Spleen (tissue), 11 donors: Measurements from ENCODE around the gene RPAP2. TPM values are rescaled to one million over a fixed set of nuclear protein-coding genes. Genes with fewer than 3 reads are reported as not detected.
"Not testable (repeated sequence)": the region's sequence is repeated elsewhere in the genome, so short reads cannot be mapped to it uniquely, and the experiment has no call there.

ENCODE experiments used
- DNase-seq: peaks from one replicate; pipeline ENCODE4 v3.0.0-alpha.2; 2020
- H3K27ac ChIP-seq, 8 donors: fragments of 200-600 bp; sonication (generic) in 7 of 8; 1 replicate in 4 of 8; 2 replicates in 4 of 8; pipeline versions ENCODE4 v1.5.0 to v1.8.0; 2016 to 2021; ENCODE audit warnings: inconsistent platforms in 4 of 8, mild to moderate bottlenecking in 4 of 8, moderate library complexity in 1 of 8
- H3K27me3 ChIP-seq, 7 donors: fragments of 200-600 bp; sonication (generic) in 6 of 7; replicated peaks in 1 of 7; 1 replicate in 4 of 7; 2 replicates in 3 of 7; pipeline versions ENCODE4 v1.5.0 to v1.8.0; 2016 to 2021; ENCODE audit warnings: inconsistent platforms in 3 of 7, mild to moderate bottlenecking in 1 of 7
- H3K36me3 ChIP-seq, 6 donors: fragments of 200-600 bp; sonication (generic) in 5 of 6; 1 replicate in 4 of 6; 2 replicates in 2 of 6; pipeline versions ENCODE4 v1.5.0 to v1.8.0; 2016 to 2021; ENCODE audit warnings: inconsistent platforms in 2 of 6
- H3K4me1 ChIP-seq, 6 donors: fragments of 200-600 bp; sonication (generic) in 5 of 6; 1 replicate in 3 of 6; 2 replicates in 3 of 6; pipeline versions ENCODE4 v1.5.0 to v1.8.0; 2016 to 2021; ENCODE audit warnings: inconsistent platforms in 3 of 6
- H3K4me3 ChIP-seq, 8 donors: fragments of 200-600 bp; sonication (generic) in 7 of 8; 1 replicate in 4 of 8; 2 replicates in 4 of 8; pipeline versions ENCODE4 v1.5.0 to v1.8.0; 2016 to 2021; ENCODE audit warnings: inconsistent platforms in 4 of 8, mild to moderate bottlenecking in 4 of 8, moderate library complexity in 2 of 8
- H3K9me3 ChIP-seq, 8 donors: fragments of 200-600 bp; sonication (generic) in 7 of 8; 1 replicate in 4 of 8; 2 replicates in 4 of 8; pipeline versions ENCODE4 v1.5.0 to v1.8.0; 2016 to 2021; ENCODE audit warnings: inconsistent platforms in 4 of 8
- POLR2A ChIP-seq, 3 donors: fragments of 450-650 bp; IDR thresholded peaks; one replicate each; pipeline ENCODE4 v1.5.1; 2017; ENCODE audit warnings: antibody characterized with exemption in 3 of 3, mild to moderate bottlenecking in 1 of 3
- POLR2AphosphoS5 ChIP-seq, 3 donors: sonication (generic); formaldehyde crosslinking; IDR thresholded peaks; one replicate each; pipeline ENCODE4 v1.5.1; 2017; ENCODE audit warnings: antibody characterized with exemption in 3 of 3
- WGBS, 5 donors: extraction: QIAGEN DNeasy Blood & Tissue Kit in 3 of 5; methylation state at CpG; one replicate each; pipeline versions ENCODE4 v1.1.5 to v1.1.7; 2013 to 2018; 5-methylcytosine and 5-hydroxymethylcytosine counted together
- intact Hi-C: fragments of 100-400 bp; cut with DNase I; formaldehyde crosslinking; loops from one replicate; pipeline ENCODE4 v1.15.0; 2023; ENCODE audit warnings: low total_unique reads
- polyA plus RNA-seq, 3 donors: library from polyadenylated mRNA; stranded (reverse); fragments of 200-250 nt; gene quantifications; one replicate each; pipeline ENCODE4 v1.2.1, GENCODE V29; 2013
- total RNA-seq, 7 donors: library from RNA; depleted of rRNA in 3 of 7; stranded (reverse); fragments of >200 nt in 3 of 7; fragmentation: NEBNext Ultra II Directional in 4 of 7; extraction: Animal tissue kit (Norgen Biotek cat#: 25700) in 4 of 7; gene quantifications; one replicate each; pipeline versions ENCODE4 v1.1.0 to v1.2.1, GENCODE V29; 2016 to 2021
- TF ChIP-seq, protein P1 (sequence below), 11 experiments: fragments of 200-600 bp in 7 of 11; fragments of 450-650 bp in 4 of 11; sonication (generic) in 4 of 11; IDR thresholded peaks in 8 of 11; conservative IDR thresholded peaks in 3 of 11; 1 replicate in 7 of 11; 2 replicates in 4 of 11; pipeline versions ENCODE4 v1.4.0 to v1.8.0; 2016 to 2021; ENCODE audit warnings: antibody characterized with exemption in 11 of 11, inconsistent platforms in 4 of 11, mild to moderate bottlenecking in 1 of 11
- donor health status: healthy with polysubstance abuse.
- donor health status: DM: no; HTN: no; CAD: no; lungs with moderate emphysema.
- donor health status: DM: no; HTN: no; CAD: no.
- donor health status: Bipolar disorder and iron deficiency.
- donor health status: healthy.
- donor health status: DM: no; HTN: no; CAD: no.
- donor health status: DM: yes; HTN: yes; CAD: no.

Gene RPAP2
- total and polyA plus RNA-seq, 10 donors: 4.4 to 31.5 (median 10.7) TPM

GRCh38 chr1:92273039-92273438, 25.8 kb upstream of the RPAP2 start:
- H3K4me1 ChIP-seq: no peaks in the 10 kb centered on the region
- WGBS, 5 donors: 79 to 97% (median 93%) methylated on average over 1 of the region's 1 CpG
- H3K9me3 ChIP-seq: no peaks in the 10 kb centered on the region

GRCh38 chr1:92274939-92275338, 23.9 kb upstream of the RPAP2 start:
- TF ChIP-seq POLR2AphosphoS5 (IDR thresholded peaks at IDR 0.05) (no peak), POLR2A (IDR thresholded peaks at IDR 0.05) (no peak)
- TF ChIP-seq, protein P1, sequence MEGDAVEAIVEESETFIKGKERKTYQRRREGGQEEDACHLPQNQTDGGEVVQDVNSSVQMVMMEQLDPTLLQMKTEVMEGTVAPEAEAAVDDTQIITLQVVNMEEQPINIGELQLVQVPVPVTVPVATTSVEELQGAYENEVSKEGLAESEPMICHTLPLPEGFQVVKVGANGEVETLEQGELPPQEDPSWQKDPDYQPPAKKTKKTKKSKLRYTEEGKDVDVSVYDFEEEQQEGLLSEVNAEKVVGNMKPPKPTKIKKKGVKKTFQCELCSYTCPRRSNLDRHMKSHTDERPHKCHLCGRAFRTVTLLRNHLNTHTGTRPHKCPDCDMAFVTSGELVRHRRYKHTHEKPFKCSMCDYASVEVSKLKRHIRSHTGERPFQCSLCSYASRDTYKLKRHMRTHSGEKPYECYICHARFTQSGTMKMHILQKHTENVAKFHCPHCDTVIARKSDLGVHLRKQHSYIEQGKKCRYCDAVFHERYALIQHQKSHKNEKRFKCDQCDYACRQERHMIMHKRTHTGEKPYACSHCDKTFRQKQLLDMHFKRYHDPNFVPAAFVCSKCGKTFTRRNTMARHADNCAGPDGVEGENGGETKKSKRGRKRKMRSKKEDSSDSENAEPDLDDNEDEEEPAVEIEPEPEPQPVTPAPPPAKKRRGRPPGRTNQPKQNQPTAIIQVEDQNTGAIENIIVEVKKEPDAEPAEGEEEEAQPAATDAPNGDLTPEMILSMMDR (IDR thresholded peaks at IDR 0.05 in 8 of 11, conservative IDR thresholded peaks at IDR 0.05 in 3 of 11): no peak
- H3K27ac ChIP-seq: no peak overlapping the region
- 88 to 97% (median 92%) methylated on average over 1 of the region's 1 CpG for WGBS, 5 donors
- intact Hi-C loops: no loop called here
- DNase-seq: no peak
- H3K4me1 ChIP-seq: no peaks in the 10 kb centered on the region
- H3K9me3 ChIP-seq: no peaks in the 10 kb centered on the region
- peaks cover 0 to 100% (median 25%) of the 10 kb centered on the region in 6 donors for H3K36me3 ChIP-seq
- no peak overlapping the region for H3K4me3 ChIP-seq
- no peaks in the 10 kb centered on the region for H3K27me3 ChIP-seq

More at GRCh38 chr1:92273039-92273438, 25.8 kb upstream of the RPAP2 start:
- no peak for DNase-seq
- peaks cover 0 to 99% (median 21%) of the 10 kb centered on the region in 6 donors for H3K36me3 ChIP-seq
- TF ChIP-seq, protein P1 (IDR thresholded peaks at IDR 0.05 in 8 of 11, conservative IDR thresholded peaks at IDR 0.05 in 3 of 11): no peak
- TF ChIP-seq POLR2A (IDR thresholded peaks at IDR 0.05) (no peak), POLR2AphosphoS5 (IDR thresholded peaks at IDR 0.05) (no peak)
- intact Hi-C loops: no loop called here
- no peak overlapping the region for H3K4me3 ChIP-seq
- H3K27ac ChIP-seq: no peak overlapping the region
- no peaks in the 10 kb centered on the region for H3K27me3 ChIP-seq

GRCh38 chr1:92276082-92276481, 22.8 kb upstream of the RPAP2 start:
- intact Hi-C loops: no loop called here
- Histone ChIP-seq H3K27me3 (no peaks in the 10 kb centered on the region), H3K4me3 (no peak overlapping the region), H3K27ac (no peak overlapping the region), H3K4me1 (no peaks in the 10 kb centered on the region), H3K36me3 (peaks cover 0 to 100% (median 29%) of the 10 kb centered on the region in 6 donors), H3K9me3 (no peaks in the 10 kb centered on the region)
- DNase-seq: no peak
- TF ChIP-seq POLR2AphosphoS5 (IDR thresholded peaks at IDR 0.05) (no peak), POLR2A (IDR thresholded peaks at IDR 0.05) (no peak)
- TF ChIP-seq, protein P1 (IDR thresholded peaks at IDR 0.05 in 8 of 11, conservative IDR thresholded peaks at IDR 0.05 in 3 of 11): no peak
- WGBS, 5 donors: 96 to 99% (median 97%) methylated on average over 3 of the region's 3 CpGs

DNA sequence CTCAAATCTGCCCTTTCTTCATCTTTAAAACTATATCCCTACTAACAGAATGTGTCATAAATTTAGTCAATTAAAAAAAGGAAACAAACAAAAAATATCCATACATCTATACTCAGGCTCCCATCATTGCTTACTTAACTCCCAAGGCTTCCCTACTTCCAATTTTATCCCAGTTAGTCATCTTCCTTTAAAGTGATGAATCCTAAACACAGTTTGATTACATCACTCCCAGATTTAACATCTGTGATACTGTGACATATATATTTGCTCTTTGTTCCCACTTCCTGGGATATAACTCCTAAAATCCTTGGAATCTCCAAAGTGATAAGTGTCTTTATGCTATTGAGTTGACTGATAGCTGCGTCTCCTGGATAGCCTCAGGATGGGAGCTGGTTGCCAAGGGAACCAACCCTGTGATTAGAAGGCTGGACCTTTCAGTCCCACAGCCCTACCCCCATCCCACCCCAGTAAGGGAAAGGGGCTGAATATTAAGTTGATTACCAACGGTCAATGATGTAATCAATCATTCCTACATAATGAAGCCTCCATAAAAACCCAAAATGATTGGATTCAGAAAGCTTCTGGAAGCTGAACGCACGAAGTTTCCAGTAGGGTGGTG, 21.6 kb upstream of the RPAP2 start:
- H3K27me3 ChIP-seq: no peaks in the 10 kb centered on the region
- H3K9me3 ChIP-seq: no peaks in the 10 kb centered on the region
- intact Hi-C loops: no loop called here
- H3K36me3 ChIP-seq: peaks cover 0 to 100% (median 24%) of the 10 kb centered on the region in 6 donors
- no peaks in the 10 kb centered on the region for H3K4me1 ChIP-seq
- 95 to 100% (median 96%) methylated on average over 3 to 4 of the region's 4 CpGs for WGBS, 5 donors
- TF ChIP-seq POLR2A (IDR thresholded peaks at IDR 0.05): no peak
- TF ChIP-seq, protein P1 (IDR thresholded peaks at IDR 0.05 in 8 of 11, conservative IDR thresholded peaks at IDR 0.05 in 3 of 11): no peak
- TF ChIP-seq POLR2AphosphoS5 (IDR thresholded peaks at IDR 0.05): no peak
- H3K27ac ChIP-seq: no peak overlapping the region
- H3K4me3 ChIP-seq: no peak overlapping the region
- no peak for DNase-seq

DNA sequence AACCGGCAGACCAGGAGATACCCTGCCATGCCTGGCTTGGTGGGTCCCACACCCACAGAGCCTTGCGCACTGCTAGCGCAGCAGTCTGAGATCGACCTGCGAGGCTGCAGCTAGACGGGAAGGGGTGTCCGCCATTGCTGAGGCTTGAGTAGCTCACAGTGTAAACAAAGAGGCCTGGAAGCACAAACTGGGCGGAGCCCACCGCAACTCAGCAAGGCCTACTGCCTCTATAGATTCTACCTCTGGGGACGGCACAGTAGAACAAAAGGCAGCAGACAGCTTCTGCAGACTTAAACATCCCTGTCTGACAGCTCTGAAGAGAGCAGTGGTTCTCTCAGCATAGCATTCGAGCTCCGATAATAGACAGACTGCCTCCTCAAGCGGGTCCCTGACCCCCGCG, 19.1 kb upstream of the RPAP2 start:
- 96 to 98% (median 98%) methylated on average over 10 to 15 of the region's 15 CpGs for WGBS, 5 donors
- H3K4me1 ChIP-seq, H3K27ac ChIP-seq, H3K27me3 ChIP-seq, H3K4me3 ChIP-seq, H3K9me3 ChIP-seq, intact Hi-C loops, DNase-seq: not testable (repeated sequence)
- H3K36me3 ChIP-seq: peaks cover 0 to 87% (median 16%) of the 10 kb centered on the region in 6 donors

GRCh38 chr1:92281411-92281810, 17.4 kb upstream of the RPAP2 start:
- H3K27me3 ChIP-seq, H3K27ac ChIP-seq, H3K4me1 ChIP-seq, DNase-seq, H3K9me3 ChIP-seq, H3K4me3 ChIP-seq, intact Hi-C loops: not testable (repeated sequence)
- H3K36me3 ChIP-seq: peaks cover 0 to 88% (median 22%) of the 10 kb centered on the region in 6 donors
- WGBS, 5 donors: 89 to 98% (median 94%) methylated on average over 2 of the region's 2 CpGs
